Prostate gland (tissue), 2 donors: ENCODE measurements around the gene SS18L1. TPM values are rescaled to one million over a fixed set of nuclear protein-coding genes. Genes with fewer than 3 reads are reported as not detected.

Experiments used
- DNase-seq: peaks from one replicate; pipeline ENCODE4 v3.0.0-alpha.2; 2019; ENCODE audit warnings: low spot score
- H3K27ac ChIP-seq, 2 donors: fragments of 200-600 bp; sonication (generic); 2 replicates each; pipeline ENCODE4 v1.5.1; 2017 to 2019
- H3K27me3 ChIP-seq: fragments of 200-600 bp; sonication (generic); replicated peaks from 2 replicates; pipeline ENCODE4 v1.5.1; 2019; ENCODE audit not compliant: insufficient read depth
- H3K36me3 ChIP-seq, 2 donors: fragments of 200-600 bp; sonication (generic); 1 replicate in 1 of 2; 2 replicates in 1 of 2; pipeline versions ENCODE4 v1.5.1 to v1.8.1; 2017 to 2019
- H3K4me1 ChIP-seq: fragments of 200-600 bp; sonication (generic); replicated peaks from 2 replicates; pipeline ENCODE4 v1.5.1; 2019
- H3K4me3 ChIP-seq, 2 donors: fragments of 200-600 bp; sonication (generic); 2 replicates each; pipeline ENCODE4 v1.5.1; 2017 to 2019
- H3K9me3 ChIP-seq: fragments of 200-600 bp; sonication (generic); 2 replicates; pipeline ENCODE4 v1.5.1; 2017
- POLR2A ChIP-seq: fragments of 450-650 bp; IDR thresholded peaks from one replicate; pipeline ENCODE4 v1.6.1; 2016; ENCODE audit warnings: antibody characterized with exemption, mild to moderate bottlenecking
- POLR2AphosphoS5 ChIP-seq: sonication (generic); formaldehyde crosslinking; IDR thresholded peaks from one replicate; pipeline ENCODE4 v1.6.1; 2017; ENCODE audit warnings: antibody characterized with exemption
- WGBS: methylation state at CpG from one replicate; pipeline ENCODE4 v1.1.5; 2018; 5-methylcytosine and 5-hydroxymethylcytosine counted together
- intact Hi-C: fragments of 100-400 bp; cut with DNase I; formaldehyde crosslinking; loops from one replicate; pipeline ENCODE4 v1.14.2; 2022
- total RNA-seq, 2 donors: library from RNA; depleted of rRNA; stranded (reverse); fragments of >200 nt; gene quantifications; one replicate each; pipeline ENCODE4 v1.1.0, GENCODE V29; 2016
- TF ChIP-seq, protein P1 (sequence below), 4 experiments: fragments of 200-600 bp in 2 of 4; fragments of 450-650 bp in 2 of 4; sonication (generic) in 2 of 4; IDR thresholded peaks; 1 replicate in 3 of 4; 2 replicates in 1 of 4; pipeline ENCODE4 v1.5.1; 2016 to 2019; ENCODE audit warnings: antibody characterized with exemption in 4 of 4, mild to moderate bottlenecking in 2 of 4, moderate library complexity in 2 of 4

The SS18L1 gene
- total RNA-seq, 2 donors from 2014 or later, result 17.9 to 32.7 TPM

DNA sequence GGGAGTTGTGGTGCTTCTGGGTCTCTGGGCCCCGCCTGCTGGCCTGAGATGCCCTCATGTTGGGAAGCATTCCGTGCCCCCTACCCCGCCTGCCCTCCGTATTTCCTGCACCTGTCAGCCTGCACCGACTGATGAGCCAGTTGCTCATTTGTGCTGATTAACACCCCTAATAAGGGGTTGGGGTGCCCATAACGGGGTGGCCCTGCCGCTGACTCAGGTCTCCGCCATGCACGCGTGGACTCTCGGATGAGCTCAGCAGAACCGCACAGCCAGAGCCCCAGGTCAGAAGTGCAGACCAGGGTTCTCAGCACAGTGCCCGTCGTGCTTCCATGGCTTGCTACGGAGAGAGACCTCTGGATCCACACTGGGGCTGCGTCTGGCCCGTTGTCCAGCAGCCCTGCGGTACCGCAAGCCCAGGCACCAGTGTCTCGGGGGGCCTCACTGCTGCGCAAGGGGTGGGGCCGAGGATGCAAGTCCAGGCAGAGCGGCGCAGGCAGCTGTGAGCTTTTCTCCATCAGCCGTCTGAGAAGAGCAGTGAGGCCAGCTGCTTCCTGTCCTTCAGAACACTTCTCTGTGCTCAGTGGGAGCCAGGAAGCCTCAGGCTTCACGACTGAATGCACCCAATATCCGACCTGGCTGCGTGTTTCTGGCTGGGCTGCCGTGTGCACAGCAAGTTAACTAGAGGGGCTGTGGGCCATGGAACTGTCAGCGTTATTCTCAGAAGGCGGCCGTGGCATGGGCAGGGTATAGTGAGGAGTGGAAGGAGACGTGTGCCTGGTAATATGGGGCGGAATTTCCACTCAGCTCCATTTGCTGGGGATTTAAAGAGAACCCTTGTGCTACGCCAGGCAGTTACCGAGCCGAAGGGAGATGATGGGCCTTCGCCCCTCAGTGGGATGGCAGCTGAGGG, 57.9 kb downstream of the SS18L1 start:
- H3K9me3 ChIP-seq, result no peaks in the 10 kb centered on the region
- no peaks in the 10 kb centered on the region for H3K27me3 ChIP-seq
- no peak overlapping the region for H3K27ac ChIP-seq
- WGBS, result 90% methylated on average over 38 of the region's 38 CpGs
- intact Hi-C loops, result no loop called here
- H3K36me3 ChIP-seq, result peaks cover 0 to 22% of the 10 kb centered on the region in 2 donors
- DNase-seq, result no peak
- no peaks in the 10 kb centered on the region for H3K4me1 ChIP-seq
- H3K4me3 ChIP-seq, result no peak overlapping the region
- TF ChIP-seq POLR2AphosphoS5, result no peak
- TF ChIP-seq, protein P1, sequence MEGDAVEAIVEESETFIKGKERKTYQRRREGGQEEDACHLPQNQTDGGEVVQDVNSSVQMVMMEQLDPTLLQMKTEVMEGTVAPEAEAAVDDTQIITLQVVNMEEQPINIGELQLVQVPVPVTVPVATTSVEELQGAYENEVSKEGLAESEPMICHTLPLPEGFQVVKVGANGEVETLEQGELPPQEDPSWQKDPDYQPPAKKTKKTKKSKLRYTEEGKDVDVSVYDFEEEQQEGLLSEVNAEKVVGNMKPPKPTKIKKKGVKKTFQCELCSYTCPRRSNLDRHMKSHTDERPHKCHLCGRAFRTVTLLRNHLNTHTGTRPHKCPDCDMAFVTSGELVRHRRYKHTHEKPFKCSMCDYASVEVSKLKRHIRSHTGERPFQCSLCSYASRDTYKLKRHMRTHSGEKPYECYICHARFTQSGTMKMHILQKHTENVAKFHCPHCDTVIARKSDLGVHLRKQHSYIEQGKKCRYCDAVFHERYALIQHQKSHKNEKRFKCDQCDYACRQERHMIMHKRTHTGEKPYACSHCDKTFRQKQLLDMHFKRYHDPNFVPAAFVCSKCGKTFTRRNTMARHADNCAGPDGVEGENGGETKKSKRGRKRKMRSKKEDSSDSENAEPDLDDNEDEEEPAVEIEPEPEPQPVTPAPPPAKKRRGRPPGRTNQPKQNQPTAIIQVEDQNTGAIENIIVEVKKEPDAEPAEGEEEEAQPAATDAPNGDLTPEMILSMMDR (IDR thresholded peaks at IDR 0.05), result no peak
- TF ChIP-seq POLR2A, result no peak

DNA sequence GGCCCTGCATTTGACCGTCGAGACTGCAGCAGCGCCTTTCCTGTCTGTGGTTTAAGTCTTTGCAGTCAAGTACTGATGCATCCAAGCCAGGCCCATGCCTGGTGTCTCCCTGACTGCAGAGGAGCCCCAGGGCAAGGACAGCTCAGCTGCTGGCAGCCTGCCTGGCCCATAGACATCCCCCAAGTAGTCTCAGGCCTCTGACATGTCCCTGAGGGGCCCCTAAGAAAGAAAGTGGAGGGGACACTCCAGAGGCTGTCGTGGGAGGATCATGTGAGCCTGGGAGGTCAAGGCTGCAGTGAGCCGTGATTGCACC, 58.5 kb downstream of the SS18L1 start:
- 68% methylated on average over 5 of the region's 5 CpGs for WGBS
- Histone ChIP-seq H3K36me3 (peaks cover 0 to 22% of the 10 kb centered on the region in 2 donors), H3K27me3 (no peaks in the 10 kb centered on the region), H3K27ac (no peak overlapping the region), H3K9me3 (no peaks in the 10 kb centered on the region), H3K4me1 (no peaks in the 10 kb centered on the region), H3K4me3 (no peak overlapping the region)
- intact Hi-C loops, result no loop called here
- no peak for DNase-seq
- TF ChIP-seq POLR2A (no peak), POLR2AphosphoS5 (no peak)
- TF ChIP-seq, protein P1 (IDR thresholded peaks at IDR 0.05), result no peak

DNA sequence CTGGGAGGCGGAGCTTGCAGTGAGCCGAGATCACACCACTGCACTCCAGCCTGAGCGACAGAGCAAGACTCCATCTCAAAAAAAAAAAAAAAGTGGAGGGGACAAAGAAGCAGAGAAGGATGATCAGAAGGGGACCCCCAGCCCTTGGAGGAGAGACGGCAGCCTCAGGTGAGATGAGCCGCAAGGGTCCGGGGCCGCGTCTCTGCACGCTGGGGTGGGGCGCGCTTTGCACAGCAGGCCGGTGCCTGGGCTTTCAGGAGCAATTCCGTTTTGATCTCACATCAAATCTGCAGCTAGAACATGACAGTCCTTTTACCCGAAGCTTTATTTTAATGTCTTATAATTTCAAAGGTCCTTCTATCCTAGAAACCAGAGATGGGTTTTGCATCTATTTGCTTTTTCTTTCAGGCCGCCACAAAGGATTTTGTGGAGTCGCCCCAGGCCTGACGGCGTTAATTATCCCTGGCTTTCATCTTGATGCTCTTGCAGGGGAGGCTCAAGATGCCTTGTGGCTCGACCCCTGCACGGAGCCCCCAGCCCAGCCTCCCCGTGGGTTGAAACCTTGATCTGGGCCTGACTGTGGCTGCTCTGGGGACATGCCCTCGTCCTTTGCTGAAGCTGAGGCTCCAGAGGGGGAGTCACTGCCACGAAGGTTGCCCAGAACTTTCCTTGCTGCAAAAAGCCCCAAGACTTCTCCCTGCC, 59.3 kb downstream of the SS18L1 start:
- intact Hi-C loops, result no loop called here
- 81% methylated on average over 23 of the region's 23 CpGs for WGBS
- no peak for DNase-seq
- Histone ChIP-seq H3K4me3 (no peak overlapping the region), H3K4me1 (no peaks in the 10 kb centered on the region), H3K36me3 (peaks cover 0 to 20% of the 10 kb centered on the region in 2 donors), H3K27me3 (no peaks in the 10 kb centered on the region), H3K27ac (no peak overlapping the region), H3K9me3 (no peaks in the 10 kb centered on the region)
- TF ChIP-seq, protein P1 (IDR thresholded peaks at IDR 0.05), result no peak
- TF ChIP-seq POLR2AphosphoS5 (no peak), POLR2A (no peak)

DNA sequence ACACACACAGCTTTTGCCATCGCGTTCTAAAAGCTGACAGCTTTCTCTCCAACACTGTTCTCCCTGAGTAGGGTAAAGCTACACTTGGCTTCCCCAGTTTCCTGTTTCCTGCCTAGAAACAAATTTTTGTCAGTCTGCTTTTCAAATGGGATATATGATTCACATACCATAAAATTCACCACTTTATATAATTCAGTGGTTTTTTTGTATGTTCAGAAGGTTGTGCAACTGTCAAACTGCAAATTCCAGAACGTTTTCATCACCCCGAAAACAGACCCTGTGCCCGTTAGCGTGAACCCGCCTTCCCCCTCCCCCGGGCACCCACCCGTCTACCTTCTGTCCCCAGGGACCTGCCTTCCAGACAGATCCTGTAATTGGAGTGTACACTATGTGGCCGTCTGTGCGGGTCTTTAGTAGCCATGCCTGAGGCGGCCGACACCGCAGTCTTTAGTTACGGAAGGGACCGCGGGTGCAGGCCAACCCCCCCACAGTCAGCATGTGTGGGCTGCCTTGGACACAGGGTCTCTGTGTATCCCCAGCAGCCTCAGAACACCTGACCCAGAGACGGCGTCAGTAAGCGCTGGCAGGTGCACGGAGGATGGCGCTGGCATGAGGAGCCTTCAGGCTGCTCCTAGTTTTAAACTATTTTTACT, 59.9 kb downstream of the SS18L1 start:
- Histone ChIP-seq H3K27ac (no peak overlapping the region), H3K4me3 (no peak overlapping the region), H3K4me1 (no peaks in the 10 kb centered on the region), H3K27me3 (no peaks in the 10 kb centered on the region), H3K36me3 (peaks cover 0 to 14% of the 10 kb centered on the region in 2 donors), H3K9me3 (no peaks in the 10 kb centered on the region)
- TF ChIP-seq POLR2A (no peak), POLR2AphosphoS5 (no peak)
- TF ChIP-seq, protein P1 (IDR thresholded peaks at IDR 0.05), result no peak
- DNase-seq, result no peak
- 85% methylated on average over 22 of the region's 22 CpGs for WGBS
- intact Hi-C loops, result no loop called here
